GM06990 (cell line): ENCODE results near the gene EHD3.
"Not testable (repeated sequence)": the region's sequence is repeated elsewhere in the genome, so short reads cannot be mapped to it uniquely, and the experiment has no call there.

Source experiments
- DNase-seq: peaks from one replicate; pipeline ENCODE4 v3.0.0-alpha.2; 2011; ENCODE audit not compliant: insufficient read length; ENCODE audit errors: extremely low read depth
- H3K27me3 ChIP-seq: replicated peaks from 2 replicates; pipeline ENCODE4 v1.6.0; 2011; ENCODE audit warnings: low read length; ENCODE audit not compliant: control insufficient read depth, insufficient read depth
- H3K36me3 ChIP-seq: 2 replicates; pipeline ENCODE4 v1.5.1; 2011; ENCODE audit warnings: low read length; ENCODE audit not compliant: control insufficient read depth, insufficient read depth
- H3K4me3 ChIP-seq: replicated peaks from 2 replicates; pipeline ENCODE4 v1.5.1; 2011; ENCODE audit warnings: low read depth, mild to moderate bottlenecking, control low read depth, low read length
- TF ChIP-seq, protein P1 (sequence below): IDR thresholded peaks from 2 replicates; pipeline ENCODE4 v1.5.1; 2011; ENCODE audit warnings: low read length, control low read depth, mild to moderate bottlenecking, inconsistent platforms; ENCODE audit not compliant: insufficient read depth, poor library complexity, severe bottlenecking

EHD3 gene

DNA sequence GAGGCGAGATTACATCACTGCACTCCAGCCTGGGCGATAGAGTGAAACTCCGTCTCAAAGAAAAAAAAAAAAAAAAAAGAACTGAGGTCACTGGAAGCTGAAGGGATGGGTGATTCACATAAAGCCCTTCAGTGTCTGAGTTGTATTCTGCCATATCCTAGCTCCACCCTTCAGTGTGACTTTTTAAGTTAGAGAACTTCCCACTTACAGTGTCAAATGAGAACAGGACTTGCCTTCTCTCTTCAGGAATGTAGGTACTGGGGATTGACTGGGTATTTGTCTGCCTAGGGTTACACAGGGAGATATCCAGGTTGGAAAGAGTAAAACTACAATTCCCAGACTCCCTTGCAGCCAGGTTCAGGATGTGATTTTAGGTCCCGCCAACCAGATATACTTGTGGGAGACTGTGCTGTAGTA lies 37.9 kb downstream of the EHD3 start:
- no peaks in the 10 kb centered on the region for H3K36me3 ChIP-seq
- H3K27me3 ChIP-seq, result no peaks in the 10 kb centered on the region; the same call in 1 of the 2 replicates
- TF ChIP-seq, protein P1, sequence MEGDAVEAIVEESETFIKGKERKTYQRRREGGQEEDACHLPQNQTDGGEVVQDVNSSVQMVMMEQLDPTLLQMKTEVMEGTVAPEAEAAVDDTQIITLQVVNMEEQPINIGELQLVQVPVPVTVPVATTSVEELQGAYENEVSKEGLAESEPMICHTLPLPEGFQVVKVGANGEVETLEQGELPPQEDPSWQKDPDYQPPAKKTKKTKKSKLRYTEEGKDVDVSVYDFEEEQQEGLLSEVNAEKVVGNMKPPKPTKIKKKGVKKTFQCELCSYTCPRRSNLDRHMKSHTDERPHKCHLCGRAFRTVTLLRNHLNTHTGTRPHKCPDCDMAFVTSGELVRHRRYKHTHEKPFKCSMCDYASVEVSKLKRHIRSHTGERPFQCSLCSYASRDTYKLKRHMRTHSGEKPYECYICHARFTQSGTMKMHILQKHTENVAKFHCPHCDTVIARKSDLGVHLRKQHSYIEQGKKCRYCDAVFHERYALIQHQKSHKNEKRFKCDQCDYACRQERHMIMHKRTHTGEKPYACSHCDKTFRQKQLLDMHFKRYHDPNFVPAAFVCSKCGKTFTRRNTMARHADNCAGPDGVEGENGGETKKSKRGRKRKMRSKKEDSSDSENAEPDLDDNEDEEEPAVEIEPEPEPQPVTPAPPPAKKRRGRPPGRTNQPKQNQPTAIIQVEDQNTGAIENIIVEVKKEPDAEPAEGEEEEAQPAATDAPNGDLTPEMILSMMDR, result no peak
- no peak overlapping the region for H3K4me3 ChIP-seq
- DNase-seq, result no peak

DNA sequence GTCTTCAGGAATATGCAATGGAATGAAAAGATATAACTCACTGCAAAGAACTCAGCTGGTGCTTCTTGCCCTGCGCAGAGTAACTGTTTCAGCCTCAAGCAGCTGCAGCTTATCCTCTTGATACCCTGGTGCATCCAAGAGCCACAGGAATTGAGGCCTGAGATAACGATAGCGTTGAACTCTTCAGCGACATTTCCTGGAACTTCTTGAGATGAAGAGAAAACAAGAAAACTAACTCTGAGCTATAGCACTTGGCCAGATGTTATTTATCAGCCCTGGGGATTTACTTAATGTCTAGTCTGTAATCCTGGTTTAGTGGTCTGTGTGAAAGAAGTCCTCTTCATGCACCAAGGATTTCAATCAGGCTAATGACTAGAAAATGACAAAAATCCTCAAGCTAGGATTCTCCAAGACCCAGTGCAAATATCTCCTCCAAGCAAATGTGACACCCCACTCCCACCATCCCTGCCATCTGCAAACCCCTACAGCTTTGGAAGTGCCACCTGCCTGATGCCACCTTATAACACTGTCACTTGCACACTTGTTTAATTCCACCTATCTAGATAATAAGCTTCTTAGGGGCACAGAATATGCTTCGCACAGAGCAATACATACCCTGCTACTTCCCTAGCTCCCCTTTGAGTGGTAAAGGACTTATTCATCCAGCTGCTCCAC lies 40.6 kb downstream of the EHD3 start:
- DNase-seq, result no peak
- Histone ChIP-seq H3K36me3 (no peaks in the 10 kb centered on the region), H3K4me3 (no peak overlapping the region), H3K27me3 (no peaks in the 10 kb centered on the region; the same call in 1 of the 2 replicates)
- TF ChIP-seq, protein P1, result no peak

DNA sequence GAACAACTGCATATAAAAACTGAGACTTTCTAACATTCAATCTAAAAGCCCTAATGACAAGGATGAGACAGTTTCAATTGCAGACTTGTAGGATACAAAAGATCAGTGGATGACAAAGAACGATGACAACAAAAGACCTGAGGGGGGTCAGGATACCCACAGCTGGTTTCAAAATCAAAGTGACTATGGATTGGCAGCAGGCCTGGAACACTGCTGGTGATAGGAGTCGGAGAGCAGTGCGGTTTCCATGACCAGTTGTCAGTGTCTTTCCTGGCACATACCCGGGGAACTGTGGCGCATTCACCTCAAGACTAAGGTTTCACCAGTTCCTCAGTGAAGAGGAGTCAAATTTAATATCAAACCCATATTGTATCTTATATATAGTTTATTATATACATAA lies 42.0 kb downstream of the EHD3 start:
- TF ChIP-seq, protein P1, result no peak
- DNase-seq, result no peak
- no peaks in the 10 kb centered on the region; the same call in 1 of the 2 replicates for H3K27me3 ChIP-seq
- H3K4me3 ChIP-seq, result no peak overlapping the region
- H3K36me3 ChIP-seq, result no peaks in the 10 kb centered on the region

DNA sequence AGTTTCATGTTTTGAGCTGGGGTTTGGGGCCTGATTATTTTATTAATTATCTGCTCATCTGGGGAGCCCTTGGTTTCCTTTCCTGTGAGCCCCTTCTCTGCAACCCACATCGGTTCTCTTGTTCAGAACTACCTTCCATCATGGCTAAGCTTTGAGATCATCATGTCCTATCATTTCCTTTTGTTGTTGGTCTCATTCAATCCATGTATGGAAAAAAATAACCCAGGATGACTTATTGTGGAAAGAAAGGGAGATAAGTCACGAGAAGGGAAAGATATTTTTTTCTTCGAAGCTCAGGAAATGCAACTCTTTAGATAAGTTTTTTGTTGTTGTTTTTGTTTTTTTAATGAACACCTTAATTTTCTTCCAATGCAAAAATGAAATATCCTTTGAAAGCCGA lies 43.7 kb downstream of the EHD3 start:
- Histone ChIP-seq H3K4me3 (no peak overlapping the region), H3K36me3 (no peaks in the 10 kb centered on the region), H3K27me3 (no peaks in the 10 kb centered on the region; the same call in 1 of the 2 replicates)
- TF ChIP-seq, protein P1, result no peak
- no peak for DNase-seq

DNA sequence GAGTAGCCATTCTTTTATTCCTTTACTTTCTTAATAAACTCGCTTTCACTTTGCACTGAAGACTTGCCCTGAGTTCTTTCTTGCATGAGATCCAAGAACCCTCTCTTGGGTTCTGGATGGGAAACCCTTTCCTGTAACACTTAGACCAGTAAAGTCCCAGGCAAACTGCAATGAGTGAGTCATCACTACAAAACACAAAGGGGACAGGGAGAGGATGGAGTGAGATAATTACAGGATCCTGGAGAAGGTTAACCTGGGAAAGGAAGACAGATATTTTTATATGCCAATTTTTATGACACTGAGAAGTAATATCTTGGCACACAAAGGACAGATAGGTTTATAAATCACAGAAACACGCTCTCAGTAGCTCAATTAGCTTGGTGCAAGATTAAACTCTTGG lies 48.7 kb downstream of the EHD3 start:
- TF ChIP-seq, protein P1, result no peak
- no peak for DNase-seq
- H3K36me3 ChIP-seq, result no peaks in the 10 kb centered on the region

DNA sequence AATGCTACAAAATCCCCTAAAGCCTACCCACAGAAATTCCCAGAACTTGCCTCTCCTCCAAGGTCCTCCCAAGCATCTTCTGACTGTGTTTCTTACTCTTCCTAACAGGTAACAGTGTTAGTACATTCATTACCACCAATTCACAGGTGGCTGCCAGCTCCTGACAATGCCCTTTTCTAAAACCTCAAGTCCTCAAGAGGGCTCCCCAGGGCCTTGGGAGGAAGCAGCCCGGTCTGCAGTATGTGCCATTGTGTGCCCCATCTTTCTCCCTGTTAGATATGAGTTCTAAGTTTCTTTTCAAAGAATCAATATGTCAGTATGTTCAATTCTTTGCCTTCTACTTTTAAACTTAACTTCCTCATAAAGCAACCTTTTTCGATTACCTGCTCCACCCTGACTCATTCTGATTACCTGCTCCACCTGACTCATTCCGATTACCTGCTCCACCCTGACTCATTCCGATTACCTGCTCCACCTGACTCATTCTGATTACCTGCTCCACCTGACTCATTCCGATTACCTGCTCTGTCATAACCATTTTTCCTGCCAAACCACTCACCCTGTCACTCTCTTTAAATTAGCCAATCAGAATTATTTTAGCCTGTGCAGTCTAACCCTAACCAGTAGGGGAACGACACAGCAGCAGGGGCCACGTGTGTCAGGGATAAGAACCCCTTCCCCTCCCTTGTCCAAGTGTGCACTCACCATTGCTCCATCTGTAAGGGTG lies 49.4 kb downstream of the EHD3 start:
- H3K4me3 ChIP-seq, DNase-seq, H3K36me3 ChIP-seq, H3K27me3 ChIP-seq: not testable (repeated sequence)

More for the DNA sequence above, 48.7 kb downstream of the EHD3 start:
- H3K27me3 ChIP-seq, result no peaks in the 10 kb centered on the region; the same call in none of the 2 replicates
- no peak overlapping the region for H3K4me3 ChIP-seq
